Stromal cell of bone marrow (primary cell): Measurements from ENCODE around the gene CYP1B1.
A peak's percentile ranks its signal among the peaks of the same experiment; 100 is the strongest.

ENCODE experiments used
- DNase-seq: peaks from one replicate; pipeline ENCODE4 v3.0.0-alpha.2; 2012; ENCODE audit warnings: low read depth

Gene CYP1B1

DNA sequence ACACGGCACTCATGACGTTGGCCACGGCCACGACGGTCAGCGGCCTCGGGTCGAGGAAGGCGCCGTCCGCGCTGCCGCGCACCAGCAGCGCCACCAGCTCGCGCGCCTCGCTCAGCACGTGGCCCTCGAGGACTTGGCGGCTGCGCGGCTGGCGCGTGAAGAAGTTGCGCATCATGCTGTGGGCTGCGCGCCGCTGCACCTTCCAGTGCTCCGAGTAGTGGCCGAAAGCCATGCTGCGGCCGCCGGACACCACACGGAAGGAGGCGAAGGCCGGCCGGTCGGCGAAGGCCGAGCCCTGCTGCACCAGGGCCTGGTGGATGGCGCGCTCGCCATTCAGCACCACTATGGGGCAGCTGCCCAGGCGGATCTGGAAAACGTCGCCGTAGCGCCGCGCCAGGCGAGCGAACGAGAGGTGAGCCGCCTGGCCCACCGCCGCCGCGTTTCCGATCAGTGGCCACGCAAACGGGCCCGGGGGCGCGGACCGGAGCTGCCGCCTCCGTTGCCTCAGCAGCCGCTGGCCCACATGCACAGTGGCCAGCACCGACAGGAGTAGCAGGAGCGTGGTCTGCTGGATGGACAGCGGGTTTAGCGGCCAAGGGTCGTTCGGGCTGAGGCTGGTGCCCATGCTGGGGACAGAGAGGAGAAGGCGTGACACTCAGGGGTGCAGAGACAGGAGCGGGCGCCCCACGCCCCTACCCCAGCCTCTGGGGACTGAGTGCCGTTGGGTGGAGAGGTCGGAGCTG lies 1.0 kb downstream of the CYP1B1 start:
- DNase-seq, result no peak

- no peak for DNase-seq
These were observed 1.7 kb downstream of the CYP1B1 start for GRCh38 chr2:38074058-38074763.

- DNase-seq, result no peak
These were observed 2.5 kb downstream of the CYP1B1 start for GRCh38 chr2:38073211-38074057.

- no peak for DNase-seq
These were observed 5.5 kb downstream of the CYP1B1 start for GRCh38 chr2:38070438-38070837.

DNA sequence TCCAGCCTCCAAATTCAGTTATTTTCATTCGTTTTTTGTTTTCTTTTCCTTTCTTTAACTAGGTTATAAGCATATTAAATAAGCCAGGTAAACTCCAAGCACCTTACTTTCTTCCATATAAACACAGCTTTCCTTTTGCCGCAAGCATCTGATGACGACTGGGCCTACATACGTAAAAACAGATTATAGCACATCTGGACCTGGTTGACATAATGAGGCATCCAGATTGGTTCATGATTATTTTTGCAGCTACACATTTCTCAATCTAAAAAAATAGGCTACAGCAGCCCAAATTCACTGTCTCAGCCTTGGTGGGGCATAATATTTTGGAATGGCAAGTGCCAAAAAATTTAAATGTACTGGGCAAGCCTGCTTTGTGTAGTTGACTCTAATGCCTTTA lies 7.7 kb downstream of the CYP1B1 start:
- DNase-seq, result no peak

GRCh38 chr2:38066421-38067115 lies 9.4 kb downstream of the CYP1B1 start:
- DNase-seq, result no peak

DNA sequence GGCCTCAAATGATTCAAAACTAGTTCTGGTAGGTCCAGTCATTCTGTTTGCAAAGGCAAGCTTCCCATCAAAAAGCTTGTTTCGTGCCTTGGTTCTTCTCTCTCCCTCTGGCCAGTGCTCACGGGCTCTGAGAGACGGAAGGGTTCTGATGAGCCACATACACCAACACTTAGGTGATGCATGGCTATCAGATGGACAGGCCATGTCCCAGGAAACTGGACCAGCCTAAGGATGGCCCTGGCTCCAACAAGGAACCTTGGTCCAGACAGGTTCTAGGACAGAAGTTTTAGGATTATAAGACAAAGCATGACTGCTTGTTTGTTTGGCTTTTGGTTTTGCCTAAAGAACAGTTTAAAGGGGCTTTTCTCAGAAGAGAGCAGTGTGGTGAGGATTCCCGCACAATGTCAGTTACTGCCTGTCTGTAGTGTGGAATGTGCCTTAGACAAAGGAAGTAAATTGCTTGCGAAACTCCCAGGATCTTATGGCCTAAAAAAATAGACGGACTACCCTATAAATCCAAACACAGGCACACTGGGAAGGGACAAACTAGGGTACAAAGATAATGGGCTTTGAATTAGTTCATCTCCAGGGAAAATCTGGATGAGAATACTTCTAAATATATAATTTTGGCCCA lies 10.3 kb downstream of the CYP1B1 start:
- no peak for DNase-seq

DNA sequence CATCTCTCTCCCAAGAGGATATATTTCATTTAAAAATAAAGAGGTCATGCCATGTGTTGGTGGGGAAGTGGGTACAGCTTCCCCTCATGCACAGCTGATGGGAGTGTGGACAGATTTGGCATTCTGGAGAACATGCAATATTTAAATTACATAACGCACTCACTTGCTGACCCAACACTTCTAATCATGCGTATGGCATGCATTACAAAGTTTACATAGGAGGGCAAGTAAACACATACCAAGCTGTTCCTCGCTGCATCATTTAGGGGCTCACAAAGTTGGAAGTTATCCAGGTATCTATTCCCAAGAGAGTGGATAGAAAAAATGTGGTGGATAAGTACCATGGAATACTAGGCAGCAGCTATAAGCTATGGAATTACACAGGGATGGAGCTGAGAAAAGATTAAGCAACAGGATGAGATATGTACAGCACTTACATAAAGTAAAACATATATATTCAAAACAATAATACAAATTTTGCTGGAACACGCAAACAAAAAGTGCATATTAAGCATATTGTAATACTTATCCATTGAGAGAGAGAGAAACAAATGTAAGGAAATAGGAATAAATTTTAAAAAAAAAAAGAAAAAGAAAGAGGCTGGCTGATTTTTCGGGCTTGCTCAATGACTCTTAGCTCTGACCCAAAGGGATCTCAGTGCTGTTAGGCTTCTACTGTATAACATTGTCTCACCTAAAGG lies 11.0 kb downstream of the CYP1B1 start:
- no peak for DNase-seq

DNA sequence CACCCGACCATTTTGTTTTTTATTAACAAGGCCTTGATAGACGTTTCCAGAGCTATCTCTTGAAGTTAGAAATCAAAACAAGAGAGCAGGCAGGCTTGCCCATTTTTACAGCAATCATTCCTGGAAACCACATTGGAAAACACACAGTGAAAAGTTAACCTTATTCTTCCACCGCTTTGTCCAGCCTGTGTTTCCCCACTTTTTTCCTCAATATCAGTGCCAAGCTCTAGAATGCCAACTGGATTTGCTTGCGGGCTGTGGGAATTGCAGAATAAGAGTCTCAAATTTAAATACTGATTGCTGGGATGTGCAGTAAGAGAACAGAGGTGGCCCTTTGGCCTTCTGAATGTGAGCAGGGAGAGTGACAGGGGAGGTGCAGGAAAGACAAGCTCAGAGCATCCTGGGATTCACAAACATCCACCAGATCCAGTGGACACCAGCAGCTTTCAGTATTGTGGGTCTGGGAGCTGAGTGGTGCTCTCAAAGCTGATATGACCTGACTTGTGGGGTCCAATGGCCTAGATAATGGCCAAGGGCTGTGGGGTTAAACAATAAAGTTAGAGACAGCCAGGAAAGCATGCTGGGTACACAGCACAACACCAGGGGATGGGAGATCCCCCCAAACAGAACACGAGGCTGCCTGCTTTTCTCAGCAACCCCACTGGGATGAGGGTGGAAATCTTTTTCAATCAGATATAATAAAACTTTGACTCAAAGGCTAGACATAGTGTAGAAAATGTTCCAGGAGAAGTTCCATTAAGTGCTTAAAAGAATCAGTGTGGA lies 15.5 kb downstream of the CYP1B1 start:
- DNase-seq, result no peak

GRCh38 chr2:38057651-38058410 lies 18.1 kb downstream of the CYP1B1 start:
- no peak for DNase-seq

GRCh38 chr2:38056216-38056615 lies 19.7 kb downstream of the CYP1B1 start:
- DNase-seq, result no peak

- no peak for DNase-seq
These were observed 30.1 kb downstream of the CYP1B1 start for GRCh38 chr2:38045811-38046210.

DNA sequence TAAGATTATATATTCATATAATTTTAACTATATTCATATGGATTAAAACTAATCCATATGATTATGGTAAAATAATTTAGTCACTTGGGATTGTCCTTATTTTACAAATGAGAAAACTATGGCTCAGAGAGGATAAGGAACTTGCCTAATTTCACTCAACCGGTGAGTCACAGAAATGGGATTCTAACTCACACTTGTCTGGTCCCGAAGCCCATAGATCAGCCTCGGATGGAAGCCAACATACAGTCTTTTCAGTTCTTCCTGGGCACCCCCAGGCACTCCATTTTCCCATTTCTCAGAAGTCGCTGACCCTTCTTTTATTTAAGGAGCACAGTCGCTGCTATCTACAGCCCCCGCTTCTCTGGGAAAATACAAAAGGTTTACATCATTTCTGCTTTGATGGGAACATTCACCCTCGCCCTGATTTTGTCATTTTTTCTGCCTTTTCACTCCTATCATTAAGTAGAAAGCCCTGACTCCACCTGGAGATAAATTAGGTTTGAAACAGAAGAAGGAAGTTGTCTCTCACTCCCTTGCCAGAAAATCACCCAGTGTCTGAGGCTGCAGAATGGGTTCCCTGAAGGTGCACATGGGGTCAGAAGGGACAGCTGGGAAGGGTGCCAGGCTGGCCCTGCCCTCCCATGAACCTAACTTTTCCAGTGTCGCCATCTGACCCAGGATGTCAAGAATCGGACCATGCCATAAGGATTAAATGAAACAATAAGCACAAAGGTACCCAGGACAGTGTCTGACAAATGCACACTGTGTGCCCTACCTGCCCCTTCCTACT lies 36.6 kb downstream of the CYP1B1 start:
- DNase-seq, result no peak

GRCh38 chr2:38038682-38039081 lies 37.3 kb downstream of the CYP1B1 start:
- DNase-seq, result no peak

DNA sequence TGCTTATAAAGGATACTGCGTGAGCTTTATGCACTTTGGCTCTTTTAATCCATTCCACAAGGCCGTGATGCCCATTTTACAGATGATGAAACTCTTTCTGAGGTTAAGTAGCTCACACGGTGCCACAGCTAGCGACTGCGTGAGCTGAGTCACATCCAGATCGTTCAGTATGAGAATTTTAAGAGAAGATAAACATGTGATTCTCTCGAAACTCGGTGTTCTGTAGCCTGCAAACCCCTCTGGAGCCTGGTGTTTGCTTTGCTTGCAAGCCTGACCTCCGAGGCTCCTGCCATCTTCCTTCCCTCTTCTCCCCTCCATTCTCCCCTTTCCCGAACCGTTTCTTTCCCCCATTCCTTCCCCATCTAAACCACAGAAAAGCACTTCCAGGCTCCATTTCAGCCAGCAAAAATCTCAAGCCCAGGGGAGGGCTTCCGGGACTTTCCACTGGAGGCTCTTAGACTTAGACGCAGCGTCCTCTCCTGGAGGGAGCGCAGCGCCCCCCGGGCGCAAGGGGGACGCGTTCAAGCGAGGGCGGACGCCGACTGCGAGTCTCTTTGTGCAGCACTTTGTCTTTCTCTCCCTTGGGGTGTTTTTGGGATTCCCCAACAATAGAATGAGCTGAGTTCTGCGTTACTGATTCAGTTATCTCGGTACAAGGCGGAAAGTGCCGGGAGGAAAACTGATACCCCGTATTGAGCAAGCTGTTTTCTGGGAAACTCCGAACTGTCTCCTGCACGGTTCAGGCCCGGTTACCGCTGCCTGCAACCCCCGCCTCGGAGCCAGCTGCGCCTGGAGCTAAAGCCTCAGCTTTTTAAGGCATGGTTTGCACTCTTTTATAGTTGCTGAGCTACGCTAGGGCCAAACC lies 38.0 kb downstream of the CYP1B1 start:
- peak; percentile 69 for DNase-seq

DNA sequence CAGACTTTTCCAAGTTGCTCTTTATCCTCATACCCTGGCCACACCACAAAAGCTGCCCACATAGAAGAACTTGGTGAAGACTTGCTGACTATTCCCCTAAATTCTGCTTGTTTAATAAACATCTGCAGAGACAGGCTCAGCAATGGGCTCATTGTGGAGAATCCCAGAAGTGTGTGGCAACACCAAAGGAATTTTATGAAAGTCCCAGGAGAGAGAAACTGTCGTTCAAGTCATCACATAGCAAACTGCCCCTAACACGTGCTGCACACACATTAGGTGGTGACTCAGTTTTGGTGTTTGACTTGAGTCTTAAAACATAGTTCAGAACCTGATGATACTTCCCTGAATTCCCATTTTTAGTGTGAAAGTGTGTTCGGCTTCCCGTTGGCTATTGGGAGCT lies 38.6 kb downstream of the CYP1B1 start:
- no peak for DNase-seq

- no peak for DNase-seq
These were observed 40.0 kb downstream of the CYP1B1 start for GRCh38 chr2:38035968-38036367.

- no peak for DNase-seq
These were observed 42.3 kb downstream of the CYP1B1 start for GRCh38 chr2:38033646-38034045.
